HG03095 (cell line): ENCODE data around the gene ZNF618.

Experiments
- ATAC-seq: cut with Tn5 transposase; IDR thresholded peaks from one replicate; pipeline ENCODE4 v1.9.1; 2021; ENCODE audit warnings: moderate library complexity; ENCODE audit not compliant: unreplicated experiment

ZNF618 gene

GRCh38 chr9:113910036-113910639 lies 34.0 kb downstream of the ZNF618 start:
- no peak for ATAC-seq

- ATAC-seq, result no peak
These were observed 35.9 kb downstream of the ZNF618 start for GRCh38 chr9:113911850-113912557.

GRCh38 chr9:113912816-113913215 lies 36.7 kb downstream of the ZNF618 start:
- ATAC-seq, result no peak

- no peak for ATAC-seq
These were observed 37.5 kb downstream of the ZNF618 start for GRCh38 chr9:113913426-113914195.

- no peak for ATAC-seq
These were observed 38.4 kb downstream of the ZNF618 start for GRCh38 chr9:113914517-113914916.

GRCh38 chr9:113915817-113916434 lies 39.8 kb downstream of the ZNF618 start:
- no peak for ATAC-seq

GRCh38 chr9:113916931-113917330 lies 40.8 kb downstream of the ZNF618 start:
- no peak for ATAC-seq

GRCh38 chr9:113918697-113919350 lies 42.7 kb downstream of the ZNF618 start:
- no peak for ATAC-seq

GRCh38 chr9:113919382-113919781 lies 43.3 kb downstream of the ZNF618 start:
- ATAC-seq, result no peak

- no peak for ATAC-seq
These were observed 43.8 kb downstream of the ZNF618 start for GRCh38 chr9:113919871-113920270.

GRCh38 chr9:113920872-113921271 lies 44.8 kb downstream of the ZNF618 start:
- no peak for ATAC-seq

GRCh38 chr9:113921396-113921925 lies 45.4 kb downstream of the ZNF618 start:
- ATAC-seq, result no peak

GRCh38 chr9:113922160-113922559 lies 46.1 kb downstream of the ZNF618 start:
- no peak for ATAC-seq

- ATAC-seq, result no peak
These were observed 50.1 kb downstream of the ZNF618 start for GRCh38 chr9:113926211-113926610.

- ATAC-seq, result no peak
These were observed 51.2 kb downstream of the ZNF618 start for GRCh38 chr9:113927277-113927676.

- ATAC-seq, result no peak
These were observed 52.2 kb downstream of the ZNF618 start for GRCh38 chr9:113928269-113928668.

- ATAC-seq, result no peak
These were observed 53.7 kb downstream of the ZNF618 start for GRCh38 chr9:113929634-113930389.

GRCh38 chr9:113930390-113930783 lies 54.3 kb downstream of the ZNF618 start:
- ATAC-seq, result no peak

- no peak for ATAC-seq
These were observed 55.0 kb downstream of the ZNF618 start for GRCh38 chr9:113931140-113931539.

- no peak for ATAC-seq
These were observed 55.7 kb downstream of the ZNF618 start for GRCh38 chr9:113931777-113932176.
